GM23248 (cell line): Measurements from ENCODE around the gene TAMALIN. TPM values are rescaled to one million over a fixed set of nuclear protein-coding genes. Genes with fewer than 3 reads are reported as not detected.
A peak's percentile ranks its signal among the peaks of the same experiment; 100 is the strongest.

ENCODE experiments used
- DNase-seq: peaks from one replicate; pipeline ENCODE4 v3.0.0-alpha.2; 2015
- H2AFZ ChIP-seq: fragments of 200-600 bp; sonication (generic); 2 replicates; pipeline ENCODE4 v1.6.1; 2016; ENCODE audit warnings: antibody characterized with exemption
- H3F3A ChIP-seq: fragments of 200-600 bp; sonication (generic); 2 replicates; pipeline ENCODE4 v1.6.1; 2016; ENCODE audit warnings: mild to moderate bottlenecking, antibody characterized with exemption, mixed run types; ENCODE audit not compliant: insufficient read depth
- H3K27ac ChIP-seq: fragments of 200-600 bp; sonication (generic); 2 replicates; pipeline ENCODE4 v1.5.1; 2016; ENCODE audit warnings: mild to moderate bottlenecking
- H3K27me3 ChIP-seq: fragments of 200-600 bp; sonication (generic); replicated peaks from 2 replicates; pipeline ENCODE4 v1.6.1; 2016; ENCODE audit warnings: mild to moderate bottlenecking; ENCODE audit not compliant: insufficient read depth
- H3K36me3 ChIP-seq: fragments of 200-600 bp; sonication (generic); 2 replicates; pipeline ENCODE4 v1.6.1; 2016; ENCODE audit warnings: low read depth, mild to moderate bottlenecking
- H3K4me1 ChIP-seq: fragments of 200-600 bp; sonication (generic); 2 replicates; pipeline ENCODE4 v1.6.1; 2016; ENCODE audit warnings: mild to moderate bottlenecking; ENCODE audit not compliant: insufficient read depth
- H3K4me2 ChIP-seq: fragments of 200-600 bp; sonication (generic); one replicate; pipeline ENCODE4 v1.6.1; 2016; ENCODE audit warnings: mild to moderate bottlenecking; ENCODE audit not compliant: unreplicated experiment
- H3K4me3 ChIP-seq: fragments of 200-600 bp; sonication (generic); 2 replicates; pipeline ENCODE4 v1.5.1; 2016; ENCODE audit warnings: mild to moderate bottlenecking
- H3K79me2 ChIP-seq: fragments of 200-600 bp; sonication (generic); 2 replicates; pipeline ENCODE4 v1.6.1; 2016; ENCODE audit warnings: mild to moderate bottlenecking; ENCODE audit not compliant: insufficient read depth
- H3K9ac ChIP-seq: fragments of 200-600 bp; sonication (generic); 2 replicates; pipeline ENCODE4 v1.6.1; 2016; ENCODE audit warnings: mild to moderate bottlenecking
- H3K9me2 ChIP-seq: fragments of 200-600 bp; sonication (generic); 2 replicates; pipeline ENCODE4 v1.6.1; 2016; ENCODE audit warnings: mixed run types, mild to moderate bottlenecking, moderate library complexity; ENCODE audit not compliant: insufficient read depth
- H3K9me3 ChIP-seq: fragments of 200-600 bp; sonication (generic); one replicate; pipeline ENCODE4 v1.6.1; 2017; ENCODE audit warnings: low read depth
- H4K20me1 ChIP-seq: fragments of 200-600 bp; sonication (generic); 2 replicates; pipeline ENCODE4 v1.6.0; 2016; ENCODE audit not compliant: insufficient read depth
- EZH2 ChIP-seq: fragments of 200-600 bp; sonication (generic); IDR thresholded peaks from 2 replicates; pipeline ENCODE4 v1.6.1; 2018; ENCODE audit warnings: antibody characterized with exemption, mild to moderate bottlenecking; ENCODE audit not compliant: insufficient read depth, poor library complexity, severe bottlenecking
- EZH2phosphoT487 ChIP-seq: fragments of 200-600 bp; sonication (generic); IDR thresholded peaks from 2 replicates; pipeline ENCODE4 v1.6.1; 2018; ENCODE audit warnings: antibody characterized with exemption, moderate library complexity, mild to moderate bottlenecking, low read depth; ENCODE audit not compliant: insufficient read depth
- WGBS, 2 experiments: methylation state at CpG; one replicate each; pipeline ENCODE4 v1.1.6; 2015 to 2017; ENCODE audit warnings: low lambda C conversion rate in 2 of 2, low coverage in 1 of 2; ENCODE audit errors: missing lambda C conversion rate in 2 of 2; 5-methylcytosine and 5-hydroxymethylcytosine counted together
- in situ Hi-C: fragments of 300-500 bp; cut with MboI; formaldehyde crosslinking; loops from 2 replicates; pipeline ENCODE4 v1.15.0; 2020
- polyA plus RNA-seq: library from polyadenylated mRNA; unstranded; fragments of >200 nt; fragmentation: Nextera tagmentation; extraction: Ambion mirVana; gene quantifications from 2 replicates; pipeline ENCODE4 v1.2.1, GENCODE V29; 2016
- total RNA-seq: library from RNA; depleted of rRNA; stranded (reverse); fragments of >200 nt; shearing (Covaris generic); gene quantifications from 2 replicates; pipeline ENCODE4 v1.2.3, GENCODE V29; 2014

The TAMALIN gene
- total and polyA plus RNA-seq, 2 experiments from 2014 or later: 2.2 TPM; not detected in 1

GRCh38 chr12:51972849-51973273 is 33.9 kb upstream of the TAMALIN start:
- H3K27me3 ChIP-seq: no peaks in the 10 kb centered on the region
- no peaks in the 10 kb centered on the region for H3K36me3 ChIP-seq
- H3K4me3 ChIP-seq: peak overlapping the region; percentile 52
- TF ChIP-seq EZH2 (no peak), EZH2phosphoT487 (no peak)
- H3F3A ChIP-seq: peaks cover 68% of the 10 kb centered on the region
- peaks cover 72% of the 10 kb centered on the region for H3K4me1 ChIP-seq
- WGBS, 2 experiments: 14 to 17% methylated on average over 9 of the region's 9 CpGs
- H3K9ac ChIP-seq: peak overlapping the region; percentile 71
- peak overlapping the region; percentile 87 for H3K27ac ChIP-seq
- in situ Hi-C loops: no loop called here
- H3K9me2 ChIP-seq: no peaks in the 10 kb centered on the region
- DNase-seq: peak; percentile 88
- H3K4me2 ChIP-seq: peak overlapping the region; percentile 85
- H2AFZ ChIP-seq: no peak overlapping the region
- no peaks in the 10 kb centered on the region; the same call in 1 of the 2 replicates for H4K20me1 ChIP-seq
- no peaks in the 10 kb centered on the region for H3K9me3 ChIP-seq
- peaks cover 73% of the 10 kb centered on the region for H3K79me2 ChIP-seq

DNA sequence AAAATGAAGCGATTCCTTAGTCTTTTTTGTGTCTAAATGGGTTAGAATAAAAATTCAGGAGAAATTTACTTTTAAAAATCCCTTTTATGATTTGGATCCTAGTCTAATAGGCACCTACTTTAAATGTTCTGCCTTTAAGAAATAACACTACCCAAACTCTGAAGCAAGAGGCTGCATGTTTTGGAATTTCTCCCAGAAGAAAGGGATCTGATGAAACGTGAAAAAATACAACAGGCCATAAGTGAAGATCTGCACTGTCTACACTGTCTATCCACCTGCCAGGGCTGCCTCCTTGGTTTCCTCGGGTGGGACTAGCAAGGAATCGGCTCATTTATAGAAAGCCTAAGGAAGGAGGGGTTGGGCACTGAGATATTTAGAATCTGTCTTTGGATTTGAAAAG is 33.2 kb upstream of the TAMALIN start:
- Histone ChIP-seq H3K27me3 (no peaks in the 10 kb centered on the region), H3K4me2 (peak overlapping the region; percentile 85), H3K4me3 (peak overlapping the region; percentile 52), H3K9me3 (no peaks in the 10 kb centered on the region), H3K36me3 (no peaks in the 10 kb centered on the region), H3K27ac (peak overlapping the region; percentile 87), H2AFZ (no peak overlapping the region), H3K4me1 (peaks cover 78% of the 10 kb centered on the region), H3K9me2 (no peaks in the 10 kb centered on the region), H3K79me2 (peaks cover 71% of the 10 kb centered on the region), H3K9ac (peak overlapping the region; percentile 71), H3F3A (peaks cover 74% of the 10 kb centered on the region), H4K20me1 (no peaks in the 10 kb centered on the region; the same call in 1 of the 2 replicates)
- in situ Hi-C loops: no loop called here
- DNase-seq: peak; percentile 70
- no peak for TF ChIP-seq EZH2
- TF ChIP-seq EZH2phosphoT487: no peak
- WGBS, 2 experiments: 40% methylated on average over 4 of the region's 4 CpGs

GRCh38 chr12:51974646-51975045 is 32.1 kb upstream of the TAMALIN start:
- peak overlapping the region; percentile 85 for H3K4me2 ChIP-seq
- TF ChIP-seq EZH2phosphoT487: no peak
- TF ChIP-seq EZH2: no peak
- WGBS, 2 experiments: 64 to 75% methylated on average over 2 of the region's 2 CpGs
- peaks cover 64% of the 10 kb centered on the region for H3K79me2 ChIP-seq
- H2AFZ ChIP-seq: no peak overlapping the region
- peak; percentile 49 for DNase-seq
- 0 out of 2 replicates have a peak overlapping the region, but pooled peaks have one; percentile 6 for H3K9ac ChIP-seq
- H3K4me1 ChIP-seq: peaks cover 88% of the 10 kb centered on the region
- no peaks in the 10 kb centered on the region for H3K27me3 ChIP-seq
- H3F3A ChIP-seq: peaks cover 77% of the 10 kb centered on the region
- no peaks in the 10 kb centered on the region for H4K20me1 ChIP-seq
- in situ Hi-C loops: no loop called here
- H3K4me3 ChIP-seq: peak overlapping the region; percentile 22; the same call in 1 of the 2 replicates
- no peaks in the 10 kb centered on the region for H3K36me3 ChIP-seq
- H3K27ac ChIP-seq: peak overlapping the region; percentile 87; the same call in 1 of the 2 replicates
- no peaks in the 10 kb centered on the region for H3K9me3 ChIP-seq
- no peaks in the 10 kb centered on the region for H3K9me2 ChIP-seq

- DNase-seq: no peak
- Histone ChIP-seq H2AFZ (no peak overlapping the region), H3K4me1 (peaks cover 94% of the 10 kb centered on the region), H3K9me2 (no peaks in the 10 kb centered on the region), H3K4me2 (peak overlapping the region; percentile 85), H3K36me3 (no peaks in the 10 kb centered on the region), H3K27me3 (no peaks in the 10 kb centered on the region), H3K4me3 (no peak overlapping the region), H3K9ac (no peak overlapping the region), H4K20me1 (no peaks in the 10 kb centered on the region), H3F3A (peaks cover 83% of the 10 kb centered on the region), H3K79me2 (peaks cover 59% of the 10 kb centered on the region), H3K9me3 (no peaks in the 10 kb centered on the region), H3K27ac (peak overlapping the region; percentile 11; the same call in 1 of the 2 replicates)
- 74 to 76% methylated on average over 8 of the region's 8 CpGs for WGBS, 2 experiments
- in situ Hi-C loops: no loop called here
- TF ChIP-seq EZH2phosphoT487 (no peak), EZH2 (no peak)
These were observed 31.6 kb upstream of the TAMALIN start for GRCh38 chr12:51975196-51975595.
